IPS-18a (cell line): ENCODE measurements around the gene BFSP1.

Source experiments
- H3K27ac ChIP-seq: one replicate; pipeline ENCODE4 v1.5.1; 2013; ENCODE audit warnings: low read length
- H3K27me3 ChIP-seq: one replicate; pipeline ENCODE4 v1.6.1; 2013; ENCODE audit warnings: mild to moderate bottlenecking, low read length; ENCODE audit not compliant: control insufficient read depth, insufficient read depth
- H3K36me3 ChIP-seq: one replicate; pipeline ENCODE4 v1.6.1; 2013; ENCODE audit warnings: low read depth, low read length; ENCODE audit not compliant: control insufficient read depth
- H3K4me1 ChIP-seq: one replicate; pipeline ENCODE4 v1.6.1; 2013; ENCODE audit warnings: low read depth, low read length; ENCODE audit not compliant: control insufficient read depth
- H3K4me3 ChIP-seq: one replicate; pipeline ENCODE4 v1.5.1; 2013; ENCODE audit warnings: low read length
- H3K9ac ChIP-seq: one replicate; pipeline ENCODE4 v1.6.1; 2013; ENCODE audit warnings: mild to moderate bottlenecking, low read length, moderate library complexity
- H3K9me3 ChIP-seq: one replicate; pipeline ENCODE4 v1.6.1; 2013; ENCODE audit warnings: low read depth, low read length; ENCODE audit not compliant: control insufficient read depth

BFSP1 gene

DNA sequence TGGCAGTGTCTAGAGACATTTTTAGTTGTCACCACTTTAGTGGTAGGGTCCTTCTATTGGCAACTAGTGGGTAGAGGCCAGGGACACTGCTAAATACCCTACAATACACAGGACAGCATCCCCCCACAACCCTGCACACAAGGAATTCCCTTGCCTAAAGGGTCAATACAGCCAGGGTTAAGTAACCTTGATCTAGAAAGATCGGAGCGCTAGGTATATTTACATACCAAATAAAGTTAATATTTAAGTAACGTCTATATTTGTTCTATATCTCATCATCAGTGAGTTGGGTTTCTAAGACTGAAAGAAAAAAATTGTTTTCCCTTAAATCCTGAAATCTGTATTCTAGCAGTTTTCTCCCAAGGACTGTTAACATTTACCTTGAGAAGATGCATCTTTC, 16.1 kb downstream of the BFSP1 start:
- Histone ChIP-seq H3K27me3 (no peaks in the 10 kb centered on the region), H3K4me1 (no peaks in the 10 kb centered on the region), H3K4me3 (no peak overlapping the region), H3K9me3 (no peaks in the 10 kb centered on the region), H3K27ac (no peak overlapping the region), H3K9ac (no peak overlapping the region), H3K36me3 (no peaks in the 10 kb centered on the region)

DNA sequence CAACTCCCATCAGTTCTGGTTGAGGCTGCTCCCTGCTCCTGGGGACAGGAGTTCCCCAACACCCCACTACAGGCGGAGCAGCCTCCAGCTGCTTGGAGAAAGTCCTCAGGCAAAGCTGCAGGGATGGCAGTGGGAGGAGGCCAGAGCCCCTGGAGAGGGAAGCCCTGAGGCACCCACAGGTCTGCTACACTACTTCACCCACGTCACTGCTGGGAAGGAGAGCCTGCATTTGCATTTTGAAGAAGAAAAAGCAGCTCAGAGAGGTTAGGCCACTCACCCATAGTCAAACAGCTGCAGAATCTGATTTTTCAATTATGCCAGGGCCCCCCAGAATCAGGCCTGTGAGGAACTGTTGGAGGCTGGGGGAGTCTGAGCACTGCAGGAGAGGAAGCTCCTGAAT, 17.2 kb downstream of the BFSP1 start:
- no peaks in the 10 kb centered on the region for H3K27me3 ChIP-seq
- H3K36me3 ChIP-seq = no peaks in the 10 kb centered on the region
- H3K4me3 ChIP-seq = no peak overlapping the region

DNA sequence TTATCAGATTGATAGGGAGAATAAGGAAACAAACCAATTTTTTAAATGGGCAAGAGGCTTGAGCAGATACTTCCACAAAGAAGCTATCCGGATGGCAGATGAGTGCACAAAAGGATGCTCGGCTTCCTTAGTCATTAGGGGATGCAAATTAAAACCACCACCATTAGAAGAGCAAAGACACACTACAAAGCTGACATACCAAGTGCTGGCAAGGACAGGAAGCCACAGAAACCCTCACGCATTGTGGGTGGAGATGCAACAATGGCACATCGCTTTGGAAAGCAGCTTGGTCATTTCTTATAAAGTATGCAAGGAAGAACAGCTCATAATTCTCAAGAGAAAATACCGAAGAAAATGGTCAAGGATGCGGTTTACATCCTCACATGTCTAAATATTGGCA, 19.8 kb downstream of the BFSP1 start:
- no peaks in the 10 kb centered on the region for H3K27me3 ChIP-seq
- H3K4me1 ChIP-seq = no peaks in the 10 kb centered on the region
- H3K9ac ChIP-seq = no peak overlapping the region
- H3K9me3 ChIP-seq = no peaks in the 10 kb centered on the region
- no peak overlapping the region for H3K27ac ChIP-seq
- no peaks in the 10 kb centered on the region for H3K36me3 ChIP-seq
- no peak overlapping the region for H3K4me3 ChIP-seq

More for the DNA sequence above, 17.2 kb downstream of the BFSP1 start:
- Histone ChIP-seq H3K9me3 (no peaks in the 10 kb centered on the region), H3K4me1 (no peaks in the 10 kb centered on the region), H3K27ac (no peak overlapping the region), H3K9ac (no peak overlapping the region)

- H3K4me1 ChIP-seq = no peaks in the 10 kb centered on the region
- no peaks in the 10 kb centered on the region for H3K9me3 ChIP-seq
- H3K4me3 ChIP-seq = no peak overlapping the region
- H3K9ac ChIP-seq = no peak overlapping the region
- no peaks in the 10 kb centered on the region for H3K36me3 ChIP-seq
- no peak overlapping the region for H3K27ac ChIP-seq
- peaks cover 5% of the 10 kb centered on the region for H3K27me3 ChIP-seq
Observed at GRCh38 chr20:17510548-17510947, 20.6 kb downstream of the BFSP1 start.

GRCh38 chr20:17508756-17509155, 22.4 kb downstream of the BFSP1 start:
- Histone ChIP-seq H3K4me3 (no peak overlapping the region), H3K27me3 (peaks cover 5% of the 10 kb centered on the region), H3K36me3 (no peaks in the 10 kb centered on the region), H3K4me1 (no peaks in the 10 kb centered on the region), H3K9me3 (no peaks in the 10 kb centered on the region), H3K9ac (no peak overlapping the region), H3K27ac (no peak overlapping the region)

GRCh38 chr20:17507531-17507930, 23.6 kb downstream of the BFSP1 start:
- no peak overlapping the region for H3K27ac ChIP-seq
- no peak overlapping the region for H3K9ac ChIP-seq
- no peak overlapping the region for H3K4me3 ChIP-seq
- H3K4me1 ChIP-seq = no peaks in the 10 kb centered on the region
- H3K9me3 ChIP-seq = no peaks in the 10 kb centered on the region
- peaks cover 5% of the 10 kb centered on the region for H3K27me3 ChIP-seq
- H3K36me3 ChIP-seq = no peaks in the 10 kb centered on the region

DNA sequence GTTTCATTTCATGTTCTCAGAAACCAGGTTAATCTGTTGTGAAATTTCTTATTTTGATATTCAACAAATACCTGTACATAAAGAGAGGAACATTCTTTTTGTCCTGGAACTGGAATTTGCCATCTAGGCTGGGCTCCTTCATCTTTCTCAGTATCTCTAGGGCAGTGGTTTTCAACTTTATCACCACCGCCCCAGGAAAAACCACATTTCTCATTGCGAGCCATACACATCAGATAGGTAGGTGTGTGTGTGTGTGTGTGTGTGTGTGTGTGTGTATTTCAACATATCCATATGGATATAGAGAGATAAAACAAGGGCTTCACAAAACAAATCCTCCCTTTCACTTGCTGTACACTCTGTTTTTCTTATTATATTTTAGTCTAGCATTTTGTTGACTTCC, 24.1 kb downstream of the BFSP1 start:
- Histone ChIP-seq H3K36me3 (no peaks in the 10 kb centered on the region), H3K4me3 (no peak overlapping the region), H3K9me3 (no peaks in the 10 kb centered on the region), H3K27ac (no peak overlapping the region), H3K4me1 (no peaks in the 10 kb centered on the region), H3K27me3 (peaks cover 5% of the 10 kb centered on the region), H3K9ac (no peak overlapping the region)

DNA sequence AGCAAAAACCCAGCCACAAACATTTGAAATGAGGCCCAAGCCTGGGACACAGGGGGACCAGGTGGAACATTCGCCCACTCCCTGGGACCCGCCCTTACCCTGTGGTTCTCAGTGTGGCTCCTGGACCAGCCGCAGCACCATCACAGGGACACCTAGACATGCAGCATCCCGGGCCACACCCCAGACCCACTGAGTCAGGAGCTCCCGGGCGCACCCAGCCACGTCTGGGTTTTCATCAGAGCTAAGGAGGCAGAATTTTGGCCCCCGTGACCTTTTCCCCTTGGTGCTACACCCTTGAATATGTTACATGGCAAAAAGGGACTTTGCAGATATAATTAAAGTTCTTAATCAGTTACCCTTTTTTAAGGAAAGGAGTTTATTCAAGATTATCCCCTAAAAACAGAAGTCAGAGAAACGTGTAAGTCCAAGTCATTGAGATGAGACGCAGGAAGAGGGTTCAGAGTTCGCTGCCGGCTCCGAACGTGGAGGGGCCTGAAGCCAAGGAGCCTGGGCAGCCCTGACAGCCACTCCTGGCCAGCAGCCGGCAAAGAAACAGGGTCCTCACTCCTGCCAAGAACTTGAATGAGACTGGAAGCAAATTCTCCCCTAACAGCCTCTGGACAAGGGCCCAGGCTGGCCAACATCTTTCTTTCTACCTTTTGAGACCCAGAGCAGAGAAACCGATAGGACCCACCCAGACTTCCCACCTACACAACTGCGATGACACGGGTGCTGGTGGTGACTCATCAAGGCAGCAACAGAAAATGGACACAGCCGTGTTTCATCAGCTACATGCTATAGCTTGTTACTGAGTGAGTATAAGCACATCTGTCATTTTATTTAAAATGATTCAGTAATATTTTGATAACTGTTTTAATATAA, 25.3 kb downstream of the BFSP1 start:
- Histone ChIP-seq H3K36me3 (no peaks in the 10 kb centered on the region), H3K9ac (no peak overlapping the region), H3K27ac (no peak overlapping the region), H3K27me3 (peaks cover 5% of the 10 kb centered on the region), H3K4me1 (no peaks in the 10 kb centered on the region), H3K9me3 (no peaks in the 10 kb centered on the region), H3K4me3 (peak overlapping the region; percentile 51)

- Histone ChIP-seq H3K9ac (peak overlapping the region; percentile 29), H3K27ac (no peak overlapping the region), H3K27me3 (peaks cover 5% of the 10 kb centered on the region), H3K9me3 (no peaks in the 10 kb centered on the region), H3K4me1 (no peaks in the 10 kb centered on the region), H3K4me3 (peak overlapping the region; percentile 51), H3K36me3 (no peaks in the 10 kb centered on the region)
Observed at GRCh38 chr20:17504898-17505635, 26.1 kb downstream of the BFSP1 start.

DNA sequence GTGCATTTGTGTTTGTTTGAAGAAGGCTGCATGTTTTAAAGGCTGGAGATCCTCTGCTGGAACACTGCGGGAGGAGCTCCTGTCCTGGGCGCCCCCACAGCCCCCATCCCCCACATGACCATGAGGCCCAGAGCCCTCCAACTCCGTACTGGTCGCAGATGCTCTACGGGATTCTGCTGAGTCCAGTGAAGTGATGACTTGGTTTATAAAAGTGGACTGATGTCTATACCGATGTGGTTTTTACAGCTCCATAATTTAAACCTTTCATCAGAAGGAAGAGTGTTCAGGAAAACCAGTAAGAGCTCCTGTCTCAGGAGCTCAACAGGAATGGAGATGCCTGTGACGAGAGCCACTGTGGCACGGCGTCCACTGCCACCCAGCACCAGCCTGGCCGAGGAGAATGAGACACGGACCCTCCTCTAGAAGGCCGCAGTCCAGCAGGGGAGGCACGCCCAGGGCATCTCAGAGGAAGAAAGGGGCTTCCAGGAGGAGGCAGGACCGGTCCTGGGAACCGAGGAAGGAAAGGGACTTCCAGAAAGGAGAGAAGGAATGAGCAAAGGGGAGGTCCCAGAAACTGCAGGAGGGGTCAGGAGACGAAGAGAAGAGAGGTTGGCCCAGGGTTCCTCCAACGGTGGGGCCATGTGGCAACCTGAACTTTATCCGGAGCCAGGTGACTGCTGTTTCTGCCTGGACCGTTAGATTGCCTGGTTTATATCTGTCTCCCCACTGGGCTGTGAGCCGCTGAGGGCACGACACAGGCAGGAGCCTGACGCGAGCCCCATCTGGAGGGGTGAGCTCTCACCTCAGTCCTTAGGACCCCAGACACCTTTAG, 26.9 kb downstream of the BFSP1 start:
- H3K9ac ChIP-seq = no peak overlapping the region
- no peak overlapping the region for H3K27ac ChIP-seq
- H3K4me1 ChIP-seq = no peaks in the 10 kb centered on the region
- H3K4me3 ChIP-seq = peak overlapping the region; percentile 51
- H3K9me3 ChIP-seq = no peaks in the 10 kb centered on the region
- no peaks in the 10 kb centered on the region for H3K36me3 ChIP-seq
- H3K27me3 ChIP-seq = peaks cover 5% of the 10 kb centered on the region

DNA sequence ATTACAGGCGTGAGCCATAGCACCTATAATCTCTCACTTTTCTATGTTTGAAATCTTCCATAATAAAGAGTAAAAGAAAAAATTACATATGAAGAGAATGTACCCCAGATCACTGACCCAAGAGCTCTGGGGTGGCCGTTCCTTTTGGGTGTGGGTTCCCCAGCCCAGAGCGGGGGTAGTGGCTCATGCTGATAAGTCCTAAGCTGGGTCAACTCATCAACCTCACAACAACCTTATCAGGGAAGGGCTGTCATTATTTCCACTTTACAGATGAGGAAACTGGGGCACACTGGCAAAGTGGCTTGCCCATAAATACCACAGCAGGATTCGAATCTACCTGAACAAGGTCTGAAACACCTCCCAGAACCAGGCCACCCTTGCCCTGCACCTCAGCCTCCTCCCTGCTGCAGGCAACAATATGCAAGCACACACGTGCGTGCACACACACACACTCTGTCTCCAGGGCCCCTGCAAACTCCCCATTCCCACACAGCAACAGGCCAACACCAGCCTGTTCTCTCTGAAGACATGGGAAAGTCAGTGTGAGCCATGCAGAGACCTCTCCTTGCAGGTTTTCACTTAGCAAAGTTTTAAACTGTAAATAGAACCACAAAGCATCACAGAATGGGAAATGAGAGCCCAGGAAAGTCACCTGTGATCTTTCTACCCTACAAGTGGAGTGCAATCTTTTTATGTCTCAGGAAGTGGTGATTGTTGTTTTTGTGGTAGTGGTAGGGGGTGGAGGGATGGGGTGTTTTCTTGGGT, 27.7 kb downstream of the BFSP1 start:
- Histone ChIP-seq H3K9me3 (no peaks in the 10 kb centered on the region), H3K4me1 (no peaks in the 10 kb centered on the region), H3K9ac (no peak overlapping the region), H3K36me3 (no peaks in the 10 kb centered on the region), H3K4me3 (no peak overlapping the region), H3K27me3 (peaks cover 5% of the 10 kb centered on the region), H3K27ac (no peak overlapping the region)
